Left lung (tissue), 10 donors: ENCODE data around the gene NEURL2. TPM values are rescaled to one million over a fixed set of nuclear protein-coding genes. Genes with fewer than 3 reads are reported as not detected.

Experiments used
- ATAC-seq: fragments of 200-7000 bp; cut with Tn5 transposase; one replicate; pipeline ENCODE4 v1.9.1; 2020; ENCODE audit warnings: moderate library complexity
- DNase-seq, 4 donors: peaks; one replicate each; pipeline ENCODE4 v3.0.0-alpha.2; 2013 to 2020
- H3K27ac ChIP-seq, 2 donors: fragments of 200-600 bp; sonication (generic) in 1 of 2; one replicate each; pipeline versions ENCODE4 v1.5.0 to v1.8.0; 2020 to 2021
- H3K27me3 ChIP-seq, 2 donors: fragments of 200-600 bp; sonication (generic) in 1 of 2; one replicate each; pipeline versions ENCODE4 v1.5.0 to v1.8.0; 2020 to 2021
- H3K36me3 ChIP-seq, 2 donors: fragments of 200-600 bp; sonication (generic) in 1 of 2; one replicate each; pipeline versions ENCODE4 v1.5.0 to v1.8.0; 2020 to 2021
- H3K4me1 ChIP-seq, 2 donors: fragments of 200-600 bp; one replicate each; pipeline ENCODE4 v1.8.0; 2021
- H3K4me3 ChIP-seq, 2 donors: fragments of 200-600 bp; sonication (generic) in 1 of 2; one replicate each; pipeline versions ENCODE4 v1.5.0 to v1.8.0; 2020 to 2021; ENCODE audit warnings: mild to moderate bottlenecking in 1 of 2
- H3K9me3 ChIP-seq, 2 donors: fragments of 200-600 bp; sonication (generic) in 1 of 2; one replicate each; pipeline versions ENCODE4 v1.5.0 to v1.8.0; 2020 to 2021
- intact Hi-C, 2 donors: fragments of 100-400 bp; cut with DNase I; formaldehyde crosslinking; loops; one replicate each; pipeline versions ENCODE4 v1.11.2 to v1.14.2; 2022
- polyA plus RNA-seq, 6 donors: library from polyadenylated mRNA; unstranded; fragments of 120-200 nt; gene quantifications; one replicate each; pipeline ENCODE4 v1.2.1, GENCODE V29; 2013; ENCODE audit not compliant: insufficient read length in 6 of 6
- total RNA-seq, 2 donors: library from RNA; stranded (reverse); fragmentation: NEBNext Ultra II Directional; extraction: Animal tissue kit (Norgen Biotek cat#: 25700); gene quantifications; one replicate each; pipeline ENCODE4 v1.2.1, GENCODE V29; 2021
- TF ChIP-seq, protein P1 (sequence below), 2 donors: fragments of 200-600 bp; sonication (generic) in 1 of 2; IDR thresholded peaks; one replicate each; pipeline versions ENCODE4 v1.5.0 to v1.8.0; 2021; ENCODE audit warnings: antibody characterized with exemption in 2 of 2
- donor health status: DM: no; HTN: yes; CAD: no.
- donor health status: DM: no; HTN: no; CAD: no.

NEURL2 gene
- total and polyA plus RNA-seq, 8 donors, result 3.4 to 5.6 (median 4.3) TPM

DNA sequence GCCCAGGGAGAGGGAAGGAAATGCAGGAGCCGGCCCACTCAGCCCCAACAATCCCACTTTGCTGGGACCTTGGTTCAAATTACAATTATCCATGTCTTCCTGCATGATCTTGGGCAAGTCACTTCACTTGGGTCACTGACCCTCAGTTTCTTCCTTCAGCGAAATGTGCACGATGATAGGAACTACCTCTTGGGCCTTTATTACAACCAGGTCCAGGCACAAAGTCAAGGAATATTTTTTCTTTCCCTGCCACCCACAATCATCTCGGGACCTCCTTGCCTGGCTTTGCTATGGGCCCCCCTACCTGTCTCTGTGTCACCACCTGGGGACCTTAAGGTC, 21.3 kb upstream of the NEURL2 start:
- intact Hi-C loops, result no loop called here
- Histone ChIP-seq H3K9me3 (no peaks in the 10 kb centered on the region), H3K4me3 (peak overlapping the region in 1 of 2 donors; percentile 50), H3K36me3 (no peaks in the 10 kb centered on the region), H3K4me1 (peaks cover 6 to 58% of the 10 kb centered on the region in 2 donors), H3K27ac (peak overlapping the region; percentile 78 to 88), H3K27me3 (peaks cover 0 to 26% of the 10 kb centered on the region in 2 donors)
- TF ChIP-seq, protein P1, sequence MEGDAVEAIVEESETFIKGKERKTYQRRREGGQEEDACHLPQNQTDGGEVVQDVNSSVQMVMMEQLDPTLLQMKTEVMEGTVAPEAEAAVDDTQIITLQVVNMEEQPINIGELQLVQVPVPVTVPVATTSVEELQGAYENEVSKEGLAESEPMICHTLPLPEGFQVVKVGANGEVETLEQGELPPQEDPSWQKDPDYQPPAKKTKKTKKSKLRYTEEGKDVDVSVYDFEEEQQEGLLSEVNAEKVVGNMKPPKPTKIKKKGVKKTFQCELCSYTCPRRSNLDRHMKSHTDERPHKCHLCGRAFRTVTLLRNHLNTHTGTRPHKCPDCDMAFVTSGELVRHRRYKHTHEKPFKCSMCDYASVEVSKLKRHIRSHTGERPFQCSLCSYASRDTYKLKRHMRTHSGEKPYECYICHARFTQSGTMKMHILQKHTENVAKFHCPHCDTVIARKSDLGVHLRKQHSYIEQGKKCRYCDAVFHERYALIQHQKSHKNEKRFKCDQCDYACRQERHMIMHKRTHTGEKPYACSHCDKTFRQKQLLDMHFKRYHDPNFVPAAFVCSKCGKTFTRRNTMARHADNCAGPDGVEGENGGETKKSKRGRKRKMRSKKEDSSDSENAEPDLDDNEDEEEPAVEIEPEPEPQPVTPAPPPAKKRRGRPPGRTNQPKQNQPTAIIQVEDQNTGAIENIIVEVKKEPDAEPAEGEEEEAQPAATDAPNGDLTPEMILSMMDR (IDR thresholded peaks at IDR 0.05), result no peak
- DNase-seq, result no peak
- ATAC-seq, result no peak

DNA sequence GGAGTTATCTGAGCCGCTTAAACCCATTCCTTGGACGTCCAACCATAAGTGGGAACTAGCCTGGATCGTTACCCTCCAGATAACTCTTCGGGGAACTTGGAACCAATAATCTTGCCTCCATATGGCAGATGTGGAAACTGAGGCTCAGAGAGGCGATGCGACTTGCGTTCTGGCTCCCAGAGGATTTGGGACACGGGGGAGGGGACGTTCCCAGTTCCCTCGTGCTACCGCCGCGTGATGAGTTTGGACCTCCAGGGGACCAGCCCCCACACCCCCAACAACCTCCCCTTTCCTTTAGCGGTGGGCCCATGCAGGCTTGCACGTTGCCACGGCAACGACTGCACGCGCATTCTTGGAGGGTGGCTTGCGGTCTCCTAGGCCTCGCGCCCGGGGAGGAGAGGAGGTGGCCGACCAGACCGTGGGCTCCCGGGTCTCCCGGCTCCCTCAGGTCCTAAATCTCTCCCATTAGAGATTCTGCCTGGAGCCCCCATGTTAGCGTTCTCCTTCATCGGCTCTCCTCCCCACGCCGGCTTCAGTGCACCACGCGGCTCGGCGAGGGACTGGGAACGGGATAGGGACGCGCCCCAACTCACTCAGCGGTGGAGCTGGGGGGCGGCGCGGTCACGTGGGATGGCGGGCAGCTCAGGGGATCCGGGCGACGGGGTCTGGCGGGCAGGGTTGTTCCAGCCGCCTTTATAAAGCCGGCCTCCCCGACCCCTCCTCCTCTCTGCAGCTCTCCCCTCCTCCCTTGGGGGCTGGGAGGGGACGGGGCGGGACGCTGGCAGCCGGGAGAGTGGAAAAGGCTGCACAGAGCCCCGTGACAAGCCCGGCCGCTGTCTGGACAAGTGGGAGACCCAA, 20.7 kb upstream of the NEURL2 start, which contains the start of gene PLTP:
TSS of gene PLTP (minus strand) at position 670 of the 858 bp plus-strand sequence. CDS start 703 bp downstream, outside the sequence.
- Histone ChIP-seq H3K27ac (peak within 1 kb of the TSS; percentile 78 to 88), H3K27me3 (peaks cover 0 to 26% of the 10 kb centered on the region in 2 donors), H3K9me3 (no peaks in the 10 kb centered on the region), H3K4me1 (peaks cover 6 to 57% of the 10 kb centered on the region in 2 donors), H3K4me3 (peak within 1 kb of the TSS; percentile 27 to 50), H3K36me3 (no peaks in the 10 kb centered on the region)
- DNase-seq (peak; percentile 77 to 86 (median 84)), ATAC-seq (peak; percentile 54)
- TF ChIP-seq, protein P1 (IDR thresholded peaks at IDR 0.05), result no peak
- intact Hi-C loops, result no loop called here

GRCh38 chr20:45910670-45911485, 19.9 kb upstream of the NEURL2 start:
- TF ChIP-seq, protein P1 (IDR thresholded peaks at IDR 0.05), result no peak
- intact Hi-C loops, result no loop called here

GRCh38 chr20:45909817-45910669, 19.0 kb upstream of the NEURL2 start:
- TF ChIP-seq, protein P1 (IDR thresholded peaks at IDR 0.05), result no peak
- peak overlapping the region in 1 of 2 donors; percentile 50 for H3K4me3 ChIP-seq
- peaks cover 0 to 26% of the 10 kb centered on the region in 2 donors for H3K27me3 ChIP-seq
- no peaks in the 10 kb centered on the region for H3K9me3 ChIP-seq
- peaks cover 6 to 53% of the 10 kb centered on the region in 2 donors for H3K4me1 ChIP-seq
- intact Hi-C loops, result no loop called here
- H3K27ac ChIP-seq, result peak overlapping the region in 1 of 2 donors; percentile 51
- peaks cover 0 to under 1% of the 10 kb centered on the region in 2 donors for H3K36me3 ChIP-seq
- DNase-seq (peak in 1 of 4 donors; percentile 39), ATAC-seq (no peak)

More at GRCh38 chr20:45910670-45911485, 19.9 kb upstream of the NEURL2 start:
- peaks cover 0 to 26% of the 10 kb centered on the region in 2 donors for H3K27me3 ChIP-seq
- peak overlapping the region; percentile 27 to 50 for H3K4me3 ChIP-seq
- peak overlapping the region; percentile 78 to 88 for H3K27ac ChIP-seq
- H3K9me3 ChIP-seq, result no peaks in the 10 kb centered on the region
- peak; percentile 91 for ATAC-seq
- DNase-seq, result peak; percentile 87 to 97 (median 96)
- H3K36me3 ChIP-seq, result no peaks in the 10 kb centered on the region
- H3K4me1 ChIP-seq, result peaks cover 6 to 57% of the 10 kb centered on the region in 2 donors
